Measurements from ENCODE around the gene PLEKHM2.

- no peak for TF ChIP-seq EZH2phosphoT487 (IDR thresholded peaks at IDR 0.05; ENCODE audit: low read depth, severe bottlenecking, unreplicated experiment)
- no peak for TF ChIP-seq CTCF (IDR thresholded peaks at IDR 0.05; ENCODE audit: poor library complexity)
These were observed 22.6 kb downstream of the PLEKHM2 start for GRCh38 chr1:15706751-15707150.

Data from hepatocyte (in vitro differentiated cells).